Duodenal mucosa (tissue), 2 donors: ENCODE results near the gene SCN2A.
"Not testable (repeated sequence)": the region's sequence is repeated elsewhere in the genome, so short reads cannot be mapped to it uniquely, and the experiment has no call there.

Source experiments
- H3K27ac ChIP-seq: one replicate; pipeline ENCODE4 v1.7.0; 2013; ENCODE audit warnings: low read depth, low read length
- H3K27me3 ChIP-seq, 2 donors: one replicate each; pipeline ENCODE4 v1.7.0; 2013; ENCODE audit warnings: low read length in 2 of 2, control low read depth in 1 of 2; ENCODE audit not compliant: insufficient read depth in 2 of 2, control insufficient read depth in 1 of 2
- H3K36me3 ChIP-seq, 2 donors: one replicate each; pipeline ENCODE4 v1.7.0; 2013; ENCODE audit warnings: low read length in 2 of 2, control low read depth in 1 of 2; ENCODE audit not compliant: insufficient read depth in 2 of 2, control insufficient read depth in 1 of 2
- H3K4me1 ChIP-seq, 2 donors: one replicate each; pipeline ENCODE4 v1.7.0; 2013; ENCODE audit warnings: low read length in 2 of 2, control low read depth in 1 of 2; ENCODE audit not compliant: insufficient read depth in 2 of 2, control insufficient read depth in 1 of 2
- H3K4me3 ChIP-seq, 2 donors: one replicate each; pipeline ENCODE4 v1.7.0; 2013; ENCODE audit warnings: low read length in 2 of 2, low read depth in 1 of 2
- H3K9ac ChIP-seq, 2 donors: one replicate each; pipeline ENCODE4 v1.7.0; 2013; ENCODE audit warnings: low read length in 2 of 2, low read depth in 1 of 2
- H3K9me3 ChIP-seq, 2 donors: one replicate each; pipeline ENCODE4 v1.7.0; 2013; ENCODE audit warnings: low read length in 2 of 2, control low read depth in 1 of 2; ENCODE audit not compliant: control insufficient read depth in 1 of 2

The SCN2A gene

GRCh38 chr2:165369131-165369897 lies 130.1 kb downstream of the SCN2A start:
- no peak overlapping the region for H3K9ac ChIP-seq
- H3K27ac ChIP-seq = no peak overlapping the region
- no peaks in the 10 kb centered on the region for H3K4me1 ChIP-seq
- H3K4me3 ChIP-seq = no peak overlapping the region
- no peaks in the 10 kb centered on the region for H3K36me3 ChIP-seq
- no peaks in the 10 kb centered on the region for H3K27me3 ChIP-seq
- H3K9me3 ChIP-seq = no peaks in the 10 kb centered on the region

GRCh38 chr2:165369898-165370296 lies 130.7 kb downstream of the SCN2A start:
- Histone ChIP-seq H3K4me1 (no peaks in the 10 kb centered on the region), H3K27ac (no peak overlapping the region), H3K36me3 (no peaks in the 10 kb centered on the region), H3K9me3 (no peaks in the 10 kb centered on the region), H3K4me3 (no peak overlapping the region), H3K9ac (no peak overlapping the region), H3K27me3 (no peaks in the 10 kb centered on the region)

GRCh38 chr2:165371356-165371755 lies 132.1 kb downstream of the SCN2A start:
- Histone ChIP-seq H3K27me3 (no peaks in the 10 kb centered on the region), H3K27ac (no peak overlapping the region), H3K9ac (no peak overlapping the region), H3K4me3 (no peak overlapping the region), H3K36me3 (no peaks in the 10 kb centered on the region), H3K4me1 (no peaks in the 10 kb centered on the region), H3K9me3 (no peaks in the 10 kb centered on the region)

- H3K36me3 ChIP-seq = no peaks in the 10 kb centered on the region
- H3K9ac ChIP-seq = no peak overlapping the region
- no peaks in the 10 kb centered on the region for H3K27me3 ChIP-seq
- no peaks in the 10 kb centered on the region for H3K4me1 ChIP-seq
- no peak overlapping the region for H3K4me3 ChIP-seq
- H3K9me3 ChIP-seq = no peaks in the 10 kb centered on the region
- H3K27ac ChIP-seq = no peak overlapping the region
Measured at GRCh38 chr2:165373278-165374010, 134.2 kb downstream of the SCN2A start.

- no peaks in the 10 kb centered on the region for H3K9me3 ChIP-seq
- no peak overlapping the region for H3K9ac ChIP-seq
- no peak overlapping the region for H3K4me3 ChIP-seq
- H3K4me1 ChIP-seq = no peaks in the 10 kb centered on the region
- no peaks in the 10 kb centered on the region for H3K27me3 ChIP-seq
- no peak overlapping the region for H3K27ac ChIP-seq
- H3K36me3 ChIP-seq = no peaks in the 10 kb centered on the region
Measured at GRCh38 chr2:165376571-165376975, 137.4 kb downstream of the SCN2A start.

GRCh38 chr2:165382362-165382761 lies 143.1 kb downstream of the SCN2A start:
- H3K9ac ChIP-seq = no peak overlapping the region
- no peaks in the 10 kb centered on the region for H3K9me3 ChIP-seq
- no peak overlapping the region for H3K4me3 ChIP-seq
- no peak overlapping the region for H3K27ac ChIP-seq
- no peaks in the 10 kb centered on the region for H3K27me3 ChIP-seq
- no peaks in the 10 kb centered on the region for H3K36me3 ChIP-seq
- no peaks in the 10 kb centered on the region for H3K4me1 ChIP-seq

- H3K36me3 ChIP-seq = no peaks in the 10 kb centered on the region
- H3K4me1 ChIP-seq = no peaks in the 10 kb centered on the region
- no peak overlapping the region for H3K4me3 ChIP-seq
- H3K27me3 ChIP-seq = no peaks in the 10 kb centered on the region
- H3K27ac ChIP-seq = no peak overlapping the region
- H3K9ac ChIP-seq = no peak overlapping the region
- no peaks in the 10 kb centered on the region for H3K9me3 ChIP-seq
Measured at GRCh38 chr2:165390875-165391274, 151.7 kb downstream of the SCN2A start.

- Histone ChIP-seq H3K27me3 (no peaks in the 10 kb centered on the region), H3K4me1 (no peaks in the 10 kb centered on the region), H3K27ac (no peak overlapping the region), H3K4me3 (no peak overlapping the region), H3K36me3 (no peaks in the 10 kb centered on the region), H3K9ac (no peak overlapping the region), H3K9me3 (no peaks in the 10 kb centered on the region)
Measured at GRCh38 chr2:165391791-165392190, 152.6 kb downstream of the SCN2A start.

GRCh38 chr2:165398603-165399002 lies 159.4 kb downstream of the SCN2A start:
- not testable (repeated sequence) for H3K27me3 ChIP-seq, H3K36me3 ChIP-seq, H3K4me3 ChIP-seq, H3K4me1 ChIP-seq, H3K9me3 ChIP-seq, H3K9ac ChIP-seq, H3K27ac ChIP-seq

GRCh38 chr2:165401285-165401852 lies 162.2 kb downstream of the SCN2A start:
- Histone ChIP-seq H3K4me3 (no peak overlapping the region), H3K27me3 (no peaks in the 10 kb centered on the region), H3K9ac (no peak overlapping the region), H3K36me3 (no peaks in the 10 kb centered on the region), H3K9me3 (no peaks in the 10 kb centered on the region), H3K27ac (no peak overlapping the region), H3K4me1 (peaks cover 0 to 9% of the 10 kb centered on the region in 2 donors)
